ENCODE results near the gene PREPL.

DNA sequence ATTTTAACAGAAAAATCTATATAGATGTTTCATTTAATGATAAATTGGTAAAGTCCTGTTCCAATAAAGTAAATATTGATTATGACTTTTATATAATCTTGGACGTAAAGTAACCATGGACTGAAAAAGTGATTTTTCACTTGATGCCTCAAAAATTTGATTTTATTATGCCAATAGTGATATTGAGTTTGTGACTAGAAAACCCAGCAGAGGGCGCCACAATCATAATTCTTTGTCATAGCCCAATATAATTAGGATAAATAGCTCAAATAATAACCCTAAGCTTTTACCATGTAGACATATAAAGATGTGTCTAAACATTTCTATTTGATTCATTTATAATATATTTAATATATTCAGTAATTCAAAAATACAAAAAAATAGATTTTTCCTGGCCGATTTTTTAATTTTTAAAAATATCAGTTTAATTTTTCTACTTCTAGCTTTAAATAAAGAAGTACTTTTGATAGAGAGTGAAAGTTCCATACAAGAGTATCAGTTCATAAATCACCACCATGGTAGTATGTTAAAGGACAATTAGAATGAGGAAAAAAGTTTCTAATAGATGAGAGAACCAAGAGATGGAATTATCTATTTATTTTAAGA, 31.1 kb upstream of the PREPL start:
- TF ChIP-seq, protein P1, sequence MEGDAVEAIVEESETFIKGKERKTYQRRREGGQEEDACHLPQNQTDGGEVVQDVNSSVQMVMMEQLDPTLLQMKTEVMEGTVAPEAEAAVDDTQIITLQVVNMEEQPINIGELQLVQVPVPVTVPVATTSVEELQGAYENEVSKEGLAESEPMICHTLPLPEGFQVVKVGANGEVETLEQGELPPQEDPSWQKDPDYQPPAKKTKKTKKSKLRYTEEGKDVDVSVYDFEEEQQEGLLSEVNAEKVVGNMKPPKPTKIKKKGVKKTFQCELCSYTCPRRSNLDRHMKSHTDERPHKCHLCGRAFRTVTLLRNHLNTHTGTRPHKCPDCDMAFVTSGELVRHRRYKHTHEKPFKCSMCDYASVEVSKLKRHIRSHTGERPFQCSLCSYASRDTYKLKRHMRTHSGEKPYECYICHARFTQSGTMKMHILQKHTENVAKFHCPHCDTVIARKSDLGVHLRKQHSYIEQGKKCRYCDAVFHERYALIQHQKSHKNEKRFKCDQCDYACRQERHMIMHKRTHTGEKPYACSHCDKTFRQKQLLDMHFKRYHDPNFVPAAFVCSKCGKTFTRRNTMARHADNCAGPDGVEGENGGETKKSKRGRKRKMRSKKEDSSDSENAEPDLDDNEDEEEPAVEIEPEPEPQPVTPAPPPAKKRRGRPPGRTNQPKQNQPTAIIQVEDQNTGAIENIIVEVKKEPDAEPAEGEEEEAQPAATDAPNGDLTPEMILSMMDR (IDR thresholded peaks at IDR 0.05) = no peak
- TF ChIP-seq POLR2A (IDR thresholded peaks at IDR 0.05) = no peak

Measured in lower leg skin (tissue), 3 donors.